D341Med (cell line): ENCODE measurements around the gene RELN.
"Not testable (repeated sequence)": the region's sequence is repeated elsewhere in the genome, so short reads cannot be mapped to it uniquely, and the experiment has no call there.

Experiments used
- DNase-seq: peaks from one replicate; pipeline ENCODE4 v3.0.0; 2012; ENCODE audit warnings: low spot score

Gene RELN

GRCh38 chr7:103564416-103564815 lies 425.0 kb downstream of the RELN start:
- DNase-seq = no peak

DNA sequence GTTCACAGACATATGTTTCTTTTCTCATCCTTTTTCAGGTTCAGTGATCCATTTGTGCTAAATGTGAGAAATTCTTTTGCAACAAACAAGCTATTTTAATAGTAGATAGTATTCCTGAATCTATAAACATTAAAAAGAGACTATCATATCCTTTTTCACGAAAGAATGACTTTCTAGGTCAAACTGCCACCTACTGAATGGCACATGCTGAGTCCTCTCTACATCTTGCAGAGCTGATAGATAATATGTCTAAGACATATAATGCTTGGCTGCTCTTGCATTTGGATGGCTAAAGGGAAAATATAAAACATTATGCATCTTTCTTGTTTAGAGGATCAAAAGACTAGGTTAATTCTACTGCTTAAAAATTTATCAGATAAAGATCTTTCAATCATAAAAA lies 429.3 kb downstream of the RELN start:
- no peak for DNase-seq

DNA sequence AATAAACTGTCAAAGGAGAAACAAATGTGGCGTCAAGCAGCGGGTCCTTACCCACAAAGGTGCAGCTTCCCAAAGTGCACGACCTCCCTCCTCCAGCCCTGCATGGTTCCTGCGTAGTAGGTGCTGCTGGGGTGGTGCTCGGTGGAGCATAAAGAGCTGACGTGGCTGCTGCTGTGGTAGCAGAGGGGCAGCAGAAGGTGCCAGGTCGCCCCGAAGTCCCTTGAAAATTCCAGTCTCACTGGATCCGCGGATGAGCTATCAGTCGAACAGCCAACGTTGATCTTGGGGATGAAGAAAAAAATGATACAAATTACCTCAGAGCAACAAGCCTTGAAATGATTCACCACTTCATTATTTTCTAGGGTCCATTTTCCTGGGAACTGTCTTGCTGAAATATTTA lies 438.4 kb downstream of the RELN start:
- no peak for DNase-seq

DNA sequence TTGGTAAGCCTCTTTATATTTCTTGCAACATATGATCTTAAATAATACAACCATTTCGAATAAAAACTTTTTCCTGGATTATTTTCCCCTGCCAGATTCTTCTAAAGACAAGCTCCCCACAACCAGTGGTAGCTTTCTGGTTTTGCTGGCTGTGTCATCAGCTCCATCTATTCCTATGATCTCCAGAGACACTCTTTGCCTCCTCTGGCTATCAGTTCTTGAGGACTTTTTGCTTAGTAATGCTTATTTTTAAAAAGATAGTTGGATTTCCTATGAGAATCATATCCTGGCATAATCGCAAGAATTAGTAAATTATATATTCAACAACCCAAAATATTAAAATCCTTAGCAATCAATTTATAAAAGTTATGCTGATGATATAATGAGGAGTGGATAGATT lies 439.7 kb downstream of the RELN start:
- no peak for DNase-seq

DNA sequence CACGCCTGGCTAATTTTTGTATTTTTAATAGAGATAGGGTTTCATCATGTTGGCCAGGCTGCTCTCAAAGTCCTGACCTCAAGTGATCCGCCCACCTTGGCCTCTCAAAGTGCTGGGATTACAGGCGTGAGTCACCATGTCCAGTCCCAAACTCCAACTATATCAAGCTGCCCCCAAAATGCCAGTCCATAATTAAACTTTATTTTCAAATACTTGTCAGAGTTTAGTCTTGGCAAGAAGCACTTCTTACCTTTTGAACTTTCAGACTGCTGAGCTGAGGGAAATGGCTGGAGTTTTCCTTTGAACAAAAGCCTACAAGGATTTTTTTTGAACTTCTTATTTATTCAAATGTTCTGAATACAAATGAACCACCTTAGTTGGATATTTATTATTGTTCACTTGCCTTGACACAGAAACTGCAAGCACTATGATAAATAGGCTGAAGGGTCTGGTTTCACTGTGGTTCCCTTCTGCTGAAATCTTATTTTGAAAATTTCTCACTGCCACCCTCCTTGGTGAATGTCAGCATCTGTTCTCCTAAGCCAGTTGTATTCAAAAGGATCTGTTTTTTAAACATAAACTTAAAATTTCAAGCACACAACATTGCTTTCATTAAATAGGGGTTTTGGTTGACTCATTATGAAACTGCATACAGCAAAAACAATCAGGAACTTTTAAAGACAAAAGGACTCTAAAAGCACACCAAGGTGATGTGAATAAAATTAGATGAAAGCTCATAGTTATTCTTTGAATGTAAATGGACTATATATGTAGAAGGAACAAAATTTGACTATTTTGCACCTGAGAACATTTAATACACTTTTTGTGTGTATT lies 441.8 kb downstream of the RELN start:
- no peak for DNase-seq

GRCh38 chr7:103542470-103542869 lies 447.0 kb downstream of the RELN start:
- no peak for DNase-seq

GRCh38 chr7:103541947-103542346 lies 447.5 kb downstream of the RELN start:
- DNase-seq = no peak

GRCh38 chr7:103541026-103541425 lies 448.4 kb downstream of the RELN start:
- DNase-seq = no peak

DNA sequence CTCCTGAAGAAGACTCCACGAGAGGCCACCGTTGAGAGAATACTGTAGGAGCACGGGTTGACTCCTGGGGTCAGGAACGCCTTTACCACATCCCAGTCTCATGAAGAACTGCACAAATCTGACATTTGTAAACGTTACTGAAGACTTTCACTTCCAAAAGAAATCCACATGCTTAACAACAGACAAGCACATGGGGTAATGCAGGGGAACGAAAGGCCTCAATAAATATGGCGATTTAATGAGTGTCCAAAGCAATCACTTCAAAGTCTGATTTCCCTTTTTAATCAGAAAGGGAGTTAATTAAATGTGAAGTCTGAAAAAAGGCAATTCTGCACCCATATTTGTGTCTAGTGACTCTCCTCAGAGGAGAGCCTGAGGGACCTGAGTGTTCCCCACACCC lies 449.1 kb downstream of the RELN start:
- no peak for DNase-seq

GRCh38 chr7:103539875-103540274 lies 449.6 kb downstream of the RELN start:
- no peak for DNase-seq

- DNase-seq = no peak
These were observed 450.3 kb downstream of the RELN start for GRCh38 chr7:103538964-103539709.

DNA sequence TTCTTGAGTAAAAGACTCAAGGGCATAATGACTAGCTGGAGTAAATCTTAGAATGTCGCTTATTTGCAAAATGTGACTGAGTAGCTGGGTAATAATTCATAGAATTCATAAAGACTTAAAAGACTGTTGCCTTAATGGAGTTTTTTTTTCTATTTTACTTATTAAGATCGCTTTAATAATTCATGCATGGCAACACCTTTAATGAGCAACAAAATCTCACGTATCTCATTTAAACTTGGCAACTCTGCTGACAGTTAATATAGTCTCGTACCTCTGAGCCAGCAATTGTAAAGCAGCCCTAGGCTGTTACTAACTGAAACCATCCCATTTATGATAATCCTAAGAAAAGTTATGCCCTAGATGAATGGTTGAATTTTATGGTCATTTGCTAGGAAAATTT lies 455.7 kb downstream of the RELN start:
- no peak for DNase-seq

DNA sequence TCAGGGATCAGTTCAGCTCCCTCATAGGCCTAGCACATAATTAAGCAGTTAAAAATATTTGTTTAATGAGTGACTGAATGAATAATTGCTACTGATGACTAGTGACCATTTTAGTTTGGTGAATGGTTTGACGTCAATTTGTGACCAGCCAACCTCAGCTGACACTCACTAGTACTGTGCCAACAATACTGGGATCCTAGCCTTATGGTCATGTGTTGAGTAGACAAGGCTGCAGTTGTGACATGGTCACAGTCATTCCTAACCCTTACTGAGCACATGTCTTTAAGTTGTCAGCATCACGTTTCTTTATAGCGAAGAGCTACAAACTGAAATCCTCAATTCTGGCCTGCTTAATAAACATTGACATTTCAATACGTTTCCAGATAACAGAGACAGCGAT lies 456.5 kb downstream of the RELN start:
- no peak for DNase-seq

- DNase-seq = no peak
These were observed 461.3 kb downstream of the RELN start for GRCh38 chr7:103528152-103528551.

DNA sequence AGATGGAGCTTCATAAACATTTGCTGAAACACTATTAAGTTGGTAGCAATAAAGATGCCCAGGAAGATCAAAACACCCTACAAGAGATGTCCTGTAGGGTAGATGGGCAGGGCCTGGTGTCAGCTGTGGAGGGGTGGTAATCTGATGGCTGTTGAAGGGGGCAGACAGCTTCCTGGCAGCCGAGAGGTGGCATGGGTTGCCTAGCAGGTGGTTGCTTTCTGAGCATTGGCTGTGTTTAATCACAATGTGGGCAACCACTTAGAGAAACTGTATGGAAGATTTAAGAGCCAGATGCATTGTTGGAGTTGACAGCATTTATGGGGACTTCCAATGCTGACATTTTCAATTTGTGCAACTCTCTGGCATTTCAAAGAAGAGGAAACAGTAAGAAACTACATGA lies 463.5 kb downstream of the RELN start:
- no peak for DNase-seq

DNA sequence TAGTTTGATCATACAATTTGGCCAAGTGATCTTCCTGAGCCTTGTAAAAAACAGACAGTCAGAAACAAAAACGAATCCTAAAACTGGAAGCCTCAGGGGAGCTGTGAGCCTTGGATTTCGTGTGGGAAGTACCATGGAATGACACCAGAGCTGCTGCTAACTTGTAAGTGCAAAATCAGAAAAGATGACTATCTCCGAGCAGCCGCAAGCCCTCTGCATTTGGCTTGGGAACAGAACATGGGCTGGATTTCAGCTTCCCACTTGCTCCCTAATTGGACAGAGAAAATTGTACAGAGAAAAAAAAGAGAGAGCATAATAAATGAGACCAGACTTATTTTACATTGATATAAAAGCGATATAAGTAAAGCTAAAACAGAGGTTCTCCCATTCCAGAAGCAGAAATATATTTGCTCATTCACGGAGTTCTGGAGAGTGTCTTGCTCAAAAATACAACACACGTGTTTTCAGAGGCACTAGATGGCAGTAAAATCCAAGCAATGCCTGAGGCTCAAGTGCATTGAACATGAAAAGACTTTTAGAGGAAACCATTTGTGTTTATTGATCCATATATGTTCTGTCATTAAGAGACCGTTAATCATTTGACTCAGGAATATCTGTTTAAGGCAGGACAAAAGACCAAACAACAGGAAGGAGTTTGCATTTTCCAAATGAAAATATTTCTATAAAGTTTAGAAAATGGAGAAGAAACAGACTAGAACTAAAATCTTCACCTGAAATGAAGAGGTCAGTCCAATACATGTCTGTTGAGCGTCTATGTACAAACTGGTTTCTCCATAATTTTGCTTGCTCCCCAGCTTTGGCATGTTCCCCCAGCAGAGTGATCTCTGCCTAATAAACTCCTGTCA lies 465.2 kb downstream of the RELN start:
- DNase-seq = peak; percentile 36

DNA sequence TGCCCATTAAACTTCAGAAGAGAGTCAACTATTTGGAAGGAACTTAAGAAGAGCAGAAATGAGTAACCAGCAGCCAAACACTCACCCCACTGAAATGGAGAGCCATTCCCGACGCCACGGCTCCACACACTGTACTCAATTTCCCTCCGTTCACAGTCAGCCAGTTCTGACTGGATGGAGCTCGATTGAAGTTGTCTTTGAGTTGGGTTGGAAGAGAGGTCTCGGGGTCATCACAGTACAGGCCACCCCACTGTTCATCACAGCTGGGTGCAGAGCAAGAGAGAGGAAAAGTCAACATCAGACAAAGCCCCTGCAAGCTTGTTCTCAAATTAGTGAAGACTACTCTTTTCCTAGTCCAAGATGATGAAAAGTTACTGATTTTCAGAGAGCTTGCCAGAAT lies 467.5 kb downstream of the RELN start:
- DNase-seq = no peak

DNA sequence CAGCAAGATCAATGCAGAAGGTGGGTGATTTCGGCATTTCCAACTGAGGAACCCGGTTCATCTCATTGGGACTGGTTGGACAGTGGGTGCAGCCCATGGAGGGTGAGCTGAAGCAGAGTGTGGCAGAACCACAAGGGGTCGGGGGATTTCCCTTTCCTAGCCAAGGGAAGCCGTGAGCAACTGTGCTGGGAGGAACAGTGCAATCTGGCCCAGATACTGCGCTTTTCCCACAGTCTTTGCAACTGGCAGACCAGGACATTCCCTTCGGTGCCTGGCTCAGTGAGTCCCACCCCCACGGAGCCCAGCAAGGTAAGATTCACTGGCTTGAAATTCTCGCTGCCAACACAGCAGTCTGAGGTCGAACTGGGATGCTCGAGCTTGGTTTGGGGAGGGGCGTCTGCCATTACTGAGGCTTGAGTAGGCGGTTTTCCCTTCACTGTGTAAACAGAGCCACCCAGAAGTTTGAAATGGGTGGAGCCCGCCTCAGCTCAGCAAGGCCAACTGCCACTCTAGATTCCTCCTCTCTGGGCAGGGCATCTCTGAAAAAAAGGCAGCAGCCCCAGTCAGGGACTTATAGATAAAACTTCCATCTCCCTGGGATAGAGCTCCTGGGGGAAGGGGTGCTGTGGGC lies 484.8 kb downstream of the RELN start:
- DNase-seq = no peak

DNA sequence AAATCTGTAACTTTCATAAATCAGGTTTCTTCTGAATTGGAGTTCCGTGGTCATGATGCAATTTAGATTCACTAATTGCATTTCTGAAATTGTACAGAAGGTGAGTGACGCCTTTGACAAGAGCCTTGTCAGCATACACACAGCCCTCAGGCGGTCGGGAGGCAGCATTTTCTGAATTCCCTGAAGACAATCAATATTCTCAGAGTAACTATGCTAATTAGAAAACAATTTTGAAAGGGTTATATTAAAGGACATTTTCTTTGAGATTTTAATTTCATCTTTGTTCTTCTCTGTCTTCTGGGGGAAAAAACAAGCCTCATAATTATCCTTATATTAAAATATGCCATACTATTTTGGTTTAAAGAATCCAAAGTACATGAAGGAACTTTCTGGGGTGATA lies 488.3 kb downstream of the RELN start:
- no peak for DNase-seq

DNA sequence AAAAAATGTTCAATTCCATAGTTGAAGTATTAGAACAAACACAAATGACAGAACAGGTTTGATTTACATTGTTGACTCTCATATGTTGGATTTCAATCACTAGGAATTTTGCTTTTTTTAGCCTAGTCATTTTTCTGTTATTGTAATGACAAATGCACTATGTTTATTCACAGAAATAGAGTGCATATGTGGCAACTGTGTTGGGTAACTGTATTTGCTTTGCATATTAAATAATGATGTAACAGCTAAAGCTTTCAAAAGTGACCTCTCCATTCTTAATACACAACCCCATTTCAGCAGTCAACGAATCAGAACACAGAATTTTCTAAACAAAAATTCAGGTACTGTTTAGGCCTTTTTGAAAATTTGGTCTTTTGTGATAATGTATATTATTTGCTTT lies 489.5 kb downstream of the RELN start:
- DNase-seq = no peak

DNA sequence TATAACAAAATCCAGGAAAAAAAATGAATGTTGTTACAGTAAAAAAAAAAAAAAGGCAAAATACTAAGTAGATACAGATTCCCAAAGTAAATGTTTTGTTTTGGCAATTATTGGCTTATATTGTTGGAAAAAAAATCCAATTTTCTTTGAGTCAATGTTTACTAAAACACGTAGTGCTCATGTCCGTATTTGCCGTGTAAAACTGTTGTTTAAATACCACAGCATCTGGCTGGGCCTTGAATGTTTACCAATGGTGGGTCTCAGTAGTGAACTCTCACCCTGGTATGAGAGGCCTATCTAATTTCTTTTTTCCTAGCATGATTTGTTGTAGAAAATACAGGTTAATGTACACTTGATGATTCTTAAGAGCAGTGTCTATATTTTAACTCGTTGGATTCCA lies 502.0 kb downstream of the RELN start:
- no peak for DNase-seq

GRCh38 chr7:103486873-103487272 lies 502.6 kb downstream of the RELN start:
- not testable (repeated sequence) for DNase-seq
